Upper lobe of left lung (tissue), 6 donors: Measurements from ENCODE around the gene MYCBPAP. TPM values are rescaled to one million over a fixed set of nuclear protein-coding genes. Genes with fewer than 3 reads are reported as not detected.

ENCODE experiments used
- ATAC-seq, 2 donors: fragments of 200-7000 bp; cut with Tn5 transposase; one replicate each; pipeline ENCODE4 v1.9.1; 2022; ENCODE audit warnings: mild to moderate bottlenecking in 2 of 2, moderate library complexity in 2 of 2; ENCODE audit not compliant: low FRiP score in 2 of 2
- DNase-seq, 2 donors: peaks; one replicate each; pipeline ENCODE4 v3.0.0-alpha.2; 2019 to 2020
- H3K27ac ChIP-seq, 4 donors: fragments of 200-600 bp; sonication (generic); one replicate each; pipeline ENCODE4 v1.5.1; 2016 to 2019
- H3K27me3 ChIP-seq, 4 donors: fragments of 200-600 bp; sonication (generic); one replicate each; pipeline ENCODE4 v1.5.1; 2017 to 2019
- H3K36me3 ChIP-seq, 4 donors: fragments of 200-600 bp; sonication (generic); one replicate each; pipeline ENCODE4 v1.5.1; 2016 to 2019
- H3K4me1 ChIP-seq, 4 donors: fragments of 200-600 bp; sonication (generic); one replicate each; pipeline ENCODE4 v1.5.1; 2018 to 2019
- H3K4me3 ChIP-seq, 4 donors: fragments of 200-600 bp; sonication (generic); one replicate each; pipeline ENCODE4 v1.5.1; 2017 to 2019; ENCODE audit warnings: mild to moderate bottlenecking in 2 of 4, moderate library complexity in 1 of 4
- H3K9me3 ChIP-seq, 4 donors: fragments of 200-600 bp; sonication (generic); one replicate each; pipeline ENCODE4 v1.5.1; 2018 to 2019
- CTCF ChIP-seq, 6 experiments: fragments of 450-650 bp in 4 of 6; fragments of 200-600 bp in 2 of 6; sonication (generic) in 2 of 6; IDR thresholded peaks; one replicate each; pipeline ENCODE4 v1.5.1; 2016 to 2019; ENCODE audit warnings: antibody characterized with exemption in 6 of 6
- EP300 ChIP-seq, 4 donors: sonication (generic); formaldehyde crosslinking; IDR thresholded peaks; one replicate each; pipeline ENCODE4 v1.5.1; 2017; ENCODE audit warnings: antibody characterized with exemption in 4 of 4, control low read depth in 2 of 4
- POLR2A ChIP-seq, 4 donors: fragments of 450-650 bp; IDR thresholded peaks; one replicate each; pipeline ENCODE4 v1.5.1; 2016 to 2017; ENCODE audit warnings: antibody characterized with exemption in 4 of 4, mild to moderate bottlenecking in 2 of 4
- POLR2AphosphoS5 ChIP-seq, 2 donors: sonication (generic); formaldehyde crosslinking; IDR thresholded peaks; one replicate each; pipeline ENCODE4 v1.5.1; 2017; ENCODE audit warnings: antibody characterized with exemption in 2 of 2
- WGBS, 2 donors: methylation state at CpG; one replicate each; pipeline ENCODE4 v1.1.5; 2017 to 2018; 5-methylcytosine and 5-hydroxymethylcytosine counted together
- total RNA-seq, 6 donors: library from RNA; depleted of rRNA in 4 of 6; stranded (reverse); fragments of >200 nt in 4 of 6; gene quantifications; one replicate each; pipeline versions ENCODE4 v1.1.0 to v1.2.1, GENCODE V29; 2016 to 2021
- donor health status: DM: no; HTN: no; CAD: no; lungs with moderate emphysema.
- donor health status: DM: no; HTN: yes; CAD: no; lungs with severe emphysema.

The MYCBPAP gene
- total RNA-seq, 6 donors from 2014 or later, result 1.0 to 14.7 (median 4.2) TPM

DNA sequence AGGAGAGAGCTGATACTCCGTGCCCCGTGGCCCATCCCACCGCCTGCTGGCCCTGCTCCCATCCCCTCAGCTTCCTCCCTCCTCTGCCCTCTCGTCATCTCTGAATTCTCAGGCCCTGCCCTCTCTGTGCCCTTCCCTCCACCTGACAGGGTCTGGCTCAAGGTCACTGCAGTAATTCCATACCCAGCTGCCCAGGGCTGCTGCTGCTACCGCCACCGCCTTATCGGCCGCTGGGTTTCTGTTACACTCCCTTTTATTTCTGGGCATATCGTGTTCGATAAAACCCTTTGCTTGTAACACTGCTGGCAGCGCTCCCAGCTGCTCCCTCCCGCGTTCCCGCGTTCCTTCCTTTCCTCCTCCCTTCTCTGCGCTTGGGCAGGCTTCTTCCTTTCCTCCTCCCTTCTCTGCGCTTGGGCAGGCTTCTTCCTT is 25.5 kb downstream of the MYCBPAP start:
- Histone ChIP-seq H3K4me1 (peaks cover 14 to 28% (median 26%) of the 10 kb centered on the region in 4 donors), H3K27me3 (peaks cover 0 to 14% (median 6%) of the 10 kb centered on the region in 4 donors), H3K27ac (peak overlapping the region in 1 of 4 donors; percentile 35), H3K36me3 (no peaks in the 10 kb centered on the region), H3K9me3 (no peaks in the 10 kb centered on the region), H3K4me3 (peak overlapping the region in 1 of 4 donors; percentile 2)
- TF ChIP-seq POLR2A (IDR thresholded peaks at IDR 0.05) (no peak), POLR2AphosphoS5 (IDR thresholded peaks at IDR 0.05) (no peak), CTCF (IDR thresholded peaks at IDR 0.05) (no peak), EP300 (IDR thresholded peaks at IDR 0.05) (no peak)
- ATAC-seq (peak in 1 of 2 donors; percentile 22), DNase-seq (peak in 1 of 2 donors; percentile 78)
- 1 to 2% methylated on average over 17 of the region's 17 CpGs for WGBS, 2 donors

DNA sequence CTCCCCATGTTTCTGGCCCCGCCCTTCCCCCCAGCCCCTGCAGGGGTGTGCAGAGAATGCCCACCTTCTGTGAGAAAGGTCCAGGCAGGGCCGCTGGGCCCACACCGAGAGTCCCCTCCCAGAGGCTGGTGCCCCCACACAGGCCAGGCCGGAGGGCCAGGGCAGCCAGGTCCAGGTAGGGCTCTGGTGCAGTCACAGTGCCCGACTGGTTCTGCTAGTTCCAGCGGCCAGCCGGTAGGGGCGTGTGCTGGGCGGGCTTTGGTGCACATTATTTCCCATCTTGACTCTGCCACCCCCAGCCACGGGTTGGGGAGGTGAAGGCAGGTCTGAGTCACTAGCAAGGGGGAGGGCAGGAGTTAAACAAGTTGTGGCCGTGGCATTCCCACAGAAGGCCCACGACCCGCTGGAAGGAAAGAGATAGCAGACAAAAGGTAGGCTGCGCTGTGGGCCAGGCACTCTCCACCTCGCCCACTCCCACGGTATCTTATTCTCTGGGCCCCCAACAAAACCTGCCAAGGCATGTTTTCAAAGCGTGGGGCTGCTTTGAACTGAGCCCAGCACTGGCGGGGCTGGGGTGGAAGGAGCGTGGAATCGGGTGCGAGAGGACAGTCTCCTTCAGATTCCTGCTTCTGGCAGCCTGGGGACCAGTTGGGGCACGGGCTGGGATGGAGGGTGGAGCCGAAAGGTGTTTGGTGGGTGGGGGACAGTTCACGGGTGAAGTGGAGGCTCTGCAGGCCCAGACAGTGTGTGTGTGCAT is 26.2 kb downstream of the MYCBPAP start:
- Histone ChIP-seq H3K4me3 (peak overlapping the region in 1 of 4 donors; percentile 2), H3K27ac (peak overlapping the region in 1 of 4 donors; percentile 35), H3K9me3 (no peaks in the 10 kb centered on the region), H3K4me1 (peaks cover 14 to 28% (median 26%) of the 10 kb centered on the region in 4 donors), H3K36me3 (no peaks in the 10 kb centered on the region), H3K27me3 (peaks cover 0 to 14% (median 6%) of the 10 kb centered on the region in 4 donors)
- TF ChIP-seq POLR2A (IDR thresholded peaks at IDR 0.05) (no peak), CTCF (IDR thresholded peaks at IDR 0.05) (peak in 4 of 6 experiments; percentile 33 to 60 (median 48))
- ATAC-seq, result peak; percentile 42 to 73
- WGBS, 2 donors, result 68 to 83% methylated on average over 16 to 24 of the region's 24 CpGs
- peak; percentile 51 to 74 for DNase-seq

DNA sequence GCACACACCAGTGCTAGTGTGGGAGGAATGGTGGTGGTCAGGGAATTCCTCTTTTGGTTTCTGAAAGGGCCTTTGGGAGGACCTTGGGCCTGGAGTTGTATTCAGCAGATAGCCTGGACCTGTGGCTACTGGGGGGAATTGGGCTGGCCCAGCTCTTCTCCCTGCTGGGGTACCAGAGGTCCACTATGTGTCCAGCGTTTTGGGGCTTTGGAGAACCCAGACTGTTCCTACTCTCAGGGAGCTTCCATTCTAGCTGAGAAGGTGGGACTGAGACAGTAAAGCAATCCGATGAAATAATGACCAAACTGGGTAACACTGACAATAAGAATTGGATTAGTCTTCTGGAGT is 26.7 kb downstream of the MYCBPAP start:
- 81 to 94% methylated on average over 2 of the region's 2 CpGs for WGBS, 2 donors
- ATAC-seq, result no peak
- no peak for TF ChIP-seq CTCF (IDR thresholded peaks at IDR 0.05)
- no peak for TF ChIP-seq EP300 (IDR thresholded peaks at IDR 0.05)
- TF ChIP-seq POLR2A (IDR thresholded peaks at IDR 0.05), result no peak
- no peak for TF ChIP-seq POLR2AphosphoS5 (IDR thresholded peaks at IDR 0.05)
- Histone ChIP-seq H3K36me3 (no peaks in the 10 kb centered on the region), H3K9me3 (no peaks in the 10 kb centered on the region), H3K4me3 (no peak overlapping the region), H3K27me3 (peaks cover 0 to 14% (median 6%) of the 10 kb centered on the region in 4 donors), H3K27ac (no peak overlapping the region), H3K4me1 (peaks cover 14 to 28% (median 26%) of the 10 kb centered on the region in 4 donors)
- DNase-seq, result no peak

DNA sequence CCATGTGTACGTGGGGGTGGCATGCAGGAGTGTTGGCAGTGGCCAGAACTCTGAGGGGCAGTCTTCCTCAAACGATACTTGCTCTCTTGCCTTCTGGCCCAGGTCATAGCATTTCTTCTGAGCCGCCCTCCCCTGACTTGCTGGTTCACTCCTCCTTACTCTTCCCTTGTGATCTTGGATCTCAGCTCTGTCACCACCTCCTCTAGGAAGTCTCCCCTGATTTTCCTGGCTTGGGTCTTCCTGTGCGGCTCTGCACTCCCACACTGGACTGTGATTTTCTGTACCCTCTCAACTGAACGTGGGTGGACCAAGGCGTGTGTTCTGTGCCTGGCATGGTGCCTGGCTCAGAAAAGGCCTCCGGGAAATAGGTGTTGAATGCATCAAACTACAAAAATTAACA is 27.2 kb downstream of the MYCBPAP start:
- Histone ChIP-seq H3K4me1 (peaks cover 14 to 28% (median 26%) of the 10 kb centered on the region in 4 donors), H3K36me3 (no peaks in the 10 kb centered on the region), H3K4me3 (no peak overlapping the region), H3K27me3 (peaks cover 0 to 14% (median 6%) of the 10 kb centered on the region in 4 donors), H3K9me3 (no peaks in the 10 kb centered on the region), H3K27ac (no peak overlapping the region)
- whole genome bisulfite sequencing, 2 donors, result 88 to 90% methylated on average over 6 to 7 of the region's 7 CpGs
- DNase-seq (no peak), ATAC-seq (no peak)
- no peak for TF ChIP-seq POLR2A (IDR thresholded peaks at IDR 0.05)
- TF ChIP-seq CTCF (IDR thresholded peaks at IDR 0.05), result no peak
- TF ChIP-seq EP300 (IDR thresholded peaks at IDR 0.05), result no peak
- TF ChIP-seq POLR2AphosphoS5 (IDR thresholded peaks at IDR 0.05), result no peak
